Caco-2 (cell line): Measurements from ENCODE around the gene PATJ. TPM values are rescaled to one million over a fixed set of nuclear protein-coding genes. Genes with fewer than 3 reads are reported as not detected.

Experiments
- BruUV-seq: library from RNA; stranded (reverse); fragments of 400-500 nt; replicated peaks from 2 replicates; lab custom pipeline; 2021; lab: Mats Ljungman, UMichigan
- CTCF ChIA-PET: fragments of 300-600 bp; sonication (Branson Sonifier 250); formaldehyde crosslinking; loops from one replicate; lab custom pipeline; 2022; ENCODE audit warnings: antibody characterized with exemption; lab: Charles Lee
- POLR2A ChIA-PET: fragments of 300-600 bp; sonication (Branson Sonifier 250); formaldehyde crosslinking; loops from one replicate; lab custom pipeline; 2022; ENCODE audit warnings: antibody characterized with exemption; lab: Charles Lee
- DNase-seq, 2 experiments: peaks; one replicate each; pipeline versions ENCODE4 v3.0.0 to v3.0.0-alpha.2; 2020 to 2022
- H3K27me3 ChIP-seq: replicated peaks from 2 replicates; pipeline ENCODE4 v1.6.0; 2011; ENCODE audit warnings: low read length; ENCODE audit not compliant: control insufficient read depth, insufficient read depth
- H3K36me3 ChIP-seq: 2 replicates; pipeline ENCODE4 v1.5.1; 2011; ENCODE audit warnings: low read length; ENCODE audit not compliant: control insufficient read depth, insufficient read depth
- H3K4me1 ChIP-seq: fragments of 250-450 bp; sonication (Bioruptor Pico); 2 replicates; pipeline ENCODE4 v1.5.1; 2020; ENCODE audit warnings: mild to moderate bottlenecking
- H3K4me3 ChIP-seq: 2 replicates; pipeline ENCODE4 v1.5.1; 2011; ENCODE audit warnings: low read depth, mild to moderate bottlenecking, control low read depth, low read length
- H3K9me3 ChIP-seq: fragments of 250-450 bp; sonication (Bioruptor Pico); 2 replicates; pipeline ENCODE4 v1.5.1; 2020; ENCODE audit warnings: mild to moderate bottlenecking, moderate library complexity
- H3K27ac Mint-ChIP-seq: one replicate; pipeline ENCODE4 v1.8.0; 2022; ENCODE audit warnings: mixed read lengths; ENCODE audit not compliant: unreplicated experiment
- H3K27me3 Mint-ChIP-seq: one replicate; pipeline ENCODE4 v1.8.0; 2022; ENCODE audit warnings: mixed read lengths; ENCODE audit not compliant: insufficient read depth, unreplicated experiment
- H3K36me3 Mint-ChIP-seq: one replicate; pipeline ENCODE4 v1.8.0; 2022; ENCODE audit warnings: mild to moderate bottlenecking, mixed read lengths; ENCODE audit not compliant: insufficient read depth, unreplicated experiment
- H3K4me1 Mint-ChIP-seq: one replicate; pipeline ENCODE4 v1.8.0; 2022; ENCODE audit warnings: low read depth, mixed read lengths; ENCODE audit not compliant: unreplicated experiment
- H3K4me3 Mint-ChIP-seq: one replicate; pipeline ENCODE4 v1.8.0; 2022; ENCODE audit warnings: mild to moderate bottlenecking, moderate library complexity, mixed read lengths; ENCODE audit not compliant: unreplicated experiment
- H3K9me3 Mint-ChIP-seq: one replicate; pipeline ENCODE4 v1.8.0; 2022; ENCODE audit warnings: mixed read lengths; ENCODE audit not compliant: unreplicated experiment
- CTCF ChIP-seq, 2 experiments: fragments of 200-600 bp in 1 of 2; IDR thresholded peaks; 1 replicate in 1 of 2; 2 replicates in 1 of 2; pipeline versions ENCODE4 v1.5.1 to v1.8.0; 2011 to 2022; ENCODE audit warnings: antibody characterized with exemption in 1 of 2, control low read depth in 1 of 2, inconsistent platforms in 1 of 2, low read depth in 1 of 2, low read length in 1 of 2, mild to moderate bottlenecking in 1 of 2, moderate library complexity in 1 of 2; ENCODE audit not compliant: insufficient read depth in 1 of 2, severe bottlenecking in 1 of 2, unreplicated experiment in 1 of 2
- intact Hi-C: fragments of 100-400 bp; cut with micrococcal nuclease; formaldehyde crosslinking; loops from one replicate; pipeline ENCODE4 v1.10.0; 2022; ENCODE audit not compliant: unreplicated experiment
- total RNA-seq: library from RNA; stranded (reverse); gene quantifications from 2 replicates; pipeline ENCODE4 v1.2.3, GENCODE V29; 2022

The PATJ gene
- total RNA-seq, 1 experiment from 2014 or later = 31.6 TPM

GRCh38 chr1:62196086-62196690 is 453.9 kb downstream of the PATJ start:
- TF ChIP-seq CTCF (IDR thresholded peaks at IDR 0.05; ENCODE audit: insufficient read depth in 1 of 2, low read depth in 1 of 2, low read length in 1 of 2, severe bottlenecking in 1 of 2, unreplicated experiment in 1 of 2) = no peak
- no peak overlapping the region for H3K4me3 ChIP-seq
- Mint-ChIP-seq H3K4me3 (no peak overlapping the region), H3K9me3 (no peaks in the 10 kb centered on the region), H3K36me3 (no peaks in the 10 kb centered on the region), H3K27me3 (no peaks in the 10 kb centered on the region), H3K4me1 (no peaks in the 10 kb centered on the region), H3K27ac (no peak overlapping the region)
- H3K9me3 ChIP-seq = no peaks in the 10 kb centered on the region
- no peak for DNase-seq
- BruUV-seq = no TSS peak
- no peaks in the 10 kb centered on the region for H3K36me3 ChIP-seq
- ChIA-PET CTCF (no interaction called here), POLR2A (no interaction called here)
- no peaks in the 10 kb centered on the region for H3K4me1 ChIP-seq
- intact Hi-C loops = no loop called here
- H3K27me3 ChIP-seq = no peaks in the 10 kb centered on the region

- no peaks in the 10 kb centered on the region for H3K4me1 Mint-ChIP-seq
- no peak overlapping the region for H3K27ac Mint-ChIP-seq
- no peak for DNase-seq
- intact Hi-C loops = no loop called here
- no peak for TF ChIP-seq CTCF (IDR thresholded peaks at IDR 0.05; ENCODE audit: insufficient read depth in 1 of 2, low read depth in 1 of 2, low read length in 1 of 2, severe bottlenecking in 1 of 2, unreplicated experiment in 1 of 2)
- ChIA-PET CTCF (no interaction called here), POLR2A (no interaction called here)
- no TSS peak for BruUV-seq
- Histone ChIP-seq H3K27me3 (no peaks in the 10 kb centered on the region), H3K36me3 (no peaks in the 10 kb centered on the region), H3K4me3 (no peak overlapping the region), H3K4me1 (no peaks in the 10 kb centered on the region), H3K9me3 (no peaks in the 10 kb centered on the region)
- H3K27me3 Mint-ChIP-seq = no peaks in the 10 kb centered on the region
- no peaks in the 10 kb centered on the region for H3K36me3 Mint-ChIP-seq
- H3K4me3 Mint-ChIP-seq = no peak overlapping the region
- H3K9me3 Mint-ChIP-seq = no peaks in the 10 kb centered on the region
Measured at GRCh38 chr1:62198069-62198780, 455.9 kb downstream of the PATJ start.

- H3K27me3 Mint-ChIP-seq = no peaks in the 10 kb centered on the region
Measured at GRCh38 chr1:62198781-62199125, 456.5 kb downstream of the PATJ start.

More at GRCh38 chr1:62198781-62199125, 456.5 kb downstream of the PATJ start:
- H3K27me3 ChIP-seq = no peaks in the 10 kb centered on the region
- no peak for DNase-seq
- ChIA-PET POLR2A (no interaction called here), CTCF (no interaction called here)
- no TSS peak for BruUV-seq
- Mint-ChIP-seq H3K4me1 (no peaks in the 10 kb centered on the region), H3K4me3 (no peak overlapping the region), H3K27ac (no peak overlapping the region), H3K36me3 (no peaks in the 10 kb centered on the region), H3K9me3 (no peaks in the 10 kb centered on the region)
- intact Hi-C loops = no loop called here
- no peak for TF ChIP-seq CTCF (IDR thresholded peaks at IDR 0.05; ENCODE audit: insufficient read depth in 1 of 2, low read depth in 1 of 2, low read length in 1 of 2, severe bottlenecking in 1 of 2, unreplicated experiment in 1 of 2)
- no peaks in the 10 kb centered on the region for H3K36me3 ChIP-seq
- no peaks in the 10 kb centered on the region for H3K9me3 ChIP-seq
- H3K4me3 ChIP-seq = no peak overlapping the region
- H3K4me1 ChIP-seq = no peaks in the 10 kb centered on the region
